ENCODE data around the gene STX3.
"Not testable (repeated sequence)": the region's sequence is repeated elsewhere in the genome, so short reads cannot be mapped to it uniquely, and the experiment has no call there.

The STX3 gene

GRCh38 chr11:59791639-59792038 lies 36.5 kb downstream of the STX3 start:
- no peak for DNase-seq (ENCODE audit: low read depth)

GRCh38 chr11:59792507-59792906 lies 37.3 kb downstream of the STX3 start:
- no peak for DNase-seq (ENCODE audit: low read depth)

- no peak for DNase-seq (ENCODE audit: low read depth)
These were observed 39.2 kb downstream of the STX3 start for GRCh38 chr11:59794417-59794816.

- DNase-seq (ENCODE audit: low read depth), result no peak
These were observed 45.3 kb downstream of the STX3 start for GRCh38 chr11:59800390-59801025.

GRCh38 chr11:59801160-59801706 lies 46.1 kb downstream of the STX3 start:
- DNase-seq (ENCODE audit: low read depth), result no peak

GRCh38 chr11:59801981-59802638 lies 46.9 kb downstream of the STX3 start:
- no peak for DNase-seq (ENCODE audit: low read depth)

- DNase-seq (ENCODE audit: low read depth), result peak; percentile 23
These were observed 47.5 kb downstream of the STX3 start for GRCh38 chr11:59802639-59803176.

GRCh38 chr11:59804061-59804460 lies 48.9 kb downstream of the STX3 start:
- DNase-seq (ENCODE audit: low read depth), result no peak

- no peak for DNase-seq (ENCODE audit: low read depth)
These were observed 52.0 kb downstream of the STX3 start for GRCh38 chr11:59807047-59807610.

- DNase-seq (ENCODE audit: low read depth), result peak; percentile 86
These were observed 55.2 kb downstream of the STX3 start, which contains the start of gene MRPL16 for GRCh38 chr11:59810189-59810910. TSS of gene MRPL16 (minus strand) at chr11:59810778. CDS start at chr11:59810658, 120 bp downstream.

- DNase-seq (ENCODE audit: low read depth), result no peak
These were observed 55.7 kb downstream of the STX3 start for GRCh38 chr11:59810911-59811259.

GRCh38 chr11:59812220-59812619 lies 57.0 kb downstream of the STX3 start:
- DNase-seq (ENCODE audit: low read depth), result no peak

- DNase-seq (ENCODE audit: low read depth), result no peak
These were observed 58.2 kb downstream of the STX3 start for GRCh38 chr11:59813364-59813763.

- no peak for DNase-seq (ENCODE audit: low read depth)
These were observed 58.8 kb downstream of the STX3 start for GRCh38 chr11:59814021-59814420.

- DNase-seq (ENCODE audit: low read depth), result no peak
These were observed 60.6 kb downstream of the STX3 start for GRCh38 chr11:59815754-59816153.

GRCh38 chr11:59816434-59816833 lies 61.3 kb downstream of the STX3 start:
- not testable (repeated sequence) for DNase-seq (ENCODE audit: low read depth)

- no peak for DNase-seq (ENCODE audit: low read depth)
These were observed 63.4 kb downstream of the STX3 start for GRCh38 chr11:59818572-59818971.

- peak; percentile 10 for DNase-seq (ENCODE audit: low read depth)
These were observed 67.9 kb downstream of the STX3 start for GRCh38 chr11:59822989-59823566.

- no peak for DNase-seq (ENCODE audit: low read depth)
These were observed 74.2 kb downstream of the STX3 start for GRCh38 chr11:59829358-59829757.

GRCh38 chr11:59833602-59834001 lies 78.4 kb downstream of the STX3 start:
- no peak for DNase-seq (ENCODE audit: low read depth)

- no peak for DNase-seq (ENCODE audit: low read depth)
These were observed 84.4 kb downstream of the STX3 start for GRCh38 chr11:59839615-59840014.

GRCh38 chr11:59841514-59841913 lies 86.3 kb downstream of the STX3 start:
- DNase-seq (ENCODE audit: low read depth), result no peak

Data from activated T-cell treated with anti-CD3 and anti-CD28 coated beads for 24 hours (primary cell).